ENCODE measurements around the gene NT5C3A.

The NT5C3A gene

DNA sequence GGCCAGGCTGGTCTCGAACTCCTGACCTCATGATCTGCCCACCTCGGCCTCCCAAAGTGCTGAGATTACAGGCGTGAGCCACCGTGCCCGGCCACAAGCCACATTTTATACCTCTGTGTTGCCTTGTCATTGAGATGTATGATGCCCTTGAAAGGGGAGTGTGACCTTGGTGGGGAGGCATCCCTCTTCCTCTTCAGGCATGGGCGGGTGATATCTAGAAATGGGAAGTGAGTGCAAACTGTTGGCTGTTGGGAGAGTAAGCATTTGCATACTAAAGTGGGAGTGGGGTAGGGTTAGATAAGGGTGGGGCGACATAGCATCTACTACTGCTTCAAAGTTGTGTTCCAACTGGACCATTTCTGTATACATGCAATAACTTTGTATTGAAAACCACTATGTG is 26.6 kb upstream of the NT5C3A start:
- DNase-seq (ENCODE audit: extremely low read depth, low read depth): no peak
- TF ChIP-seq, protein P1, sequence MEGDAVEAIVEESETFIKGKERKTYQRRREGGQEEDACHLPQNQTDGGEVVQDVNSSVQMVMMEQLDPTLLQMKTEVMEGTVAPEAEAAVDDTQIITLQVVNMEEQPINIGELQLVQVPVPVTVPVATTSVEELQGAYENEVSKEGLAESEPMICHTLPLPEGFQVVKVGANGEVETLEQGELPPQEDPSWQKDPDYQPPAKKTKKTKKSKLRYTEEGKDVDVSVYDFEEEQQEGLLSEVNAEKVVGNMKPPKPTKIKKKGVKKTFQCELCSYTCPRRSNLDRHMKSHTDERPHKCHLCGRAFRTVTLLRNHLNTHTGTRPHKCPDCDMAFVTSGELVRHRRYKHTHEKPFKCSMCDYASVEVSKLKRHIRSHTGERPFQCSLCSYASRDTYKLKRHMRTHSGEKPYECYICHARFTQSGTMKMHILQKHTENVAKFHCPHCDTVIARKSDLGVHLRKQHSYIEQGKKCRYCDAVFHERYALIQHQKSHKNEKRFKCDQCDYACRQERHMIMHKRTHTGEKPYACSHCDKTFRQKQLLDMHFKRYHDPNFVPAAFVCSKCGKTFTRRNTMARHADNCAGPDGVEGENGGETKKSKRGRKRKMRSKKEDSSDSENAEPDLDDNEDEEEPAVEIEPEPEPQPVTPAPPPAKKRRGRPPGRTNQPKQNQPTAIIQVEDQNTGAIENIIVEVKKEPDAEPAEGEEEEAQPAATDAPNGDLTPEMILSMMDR (IDR thresholded peaks at IDR 0.05; ENCODE audit: low read depth, low read length): no peak

DNA sequence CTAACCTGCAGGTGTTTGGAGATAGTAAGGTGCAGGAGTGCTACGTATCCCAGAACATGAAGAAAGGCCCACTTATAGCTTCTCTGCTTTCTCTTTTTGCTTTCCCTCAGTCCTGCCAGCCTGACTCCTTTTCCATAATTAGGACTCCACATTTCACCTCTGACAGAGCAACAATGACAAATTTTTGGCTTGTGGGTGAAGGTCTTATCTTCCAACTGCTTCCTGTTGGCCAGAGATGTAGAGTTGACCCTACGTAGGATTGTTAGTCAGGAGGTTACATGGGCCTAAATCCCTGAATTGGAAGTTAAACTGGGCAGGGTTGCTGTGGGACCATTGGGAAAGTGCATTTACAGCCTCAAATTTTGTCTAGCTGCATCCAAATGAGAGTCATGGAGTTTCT is 25.3 kb upstream of the NT5C3A start:
- no peak for DNase-seq (ENCODE audit: extremely low read depth, low read depth)
- TF ChIP-seq, protein P1 (IDR thresholded peaks at IDR 0.05; ENCODE audit: low read depth, low read length): no peak

DNA sequence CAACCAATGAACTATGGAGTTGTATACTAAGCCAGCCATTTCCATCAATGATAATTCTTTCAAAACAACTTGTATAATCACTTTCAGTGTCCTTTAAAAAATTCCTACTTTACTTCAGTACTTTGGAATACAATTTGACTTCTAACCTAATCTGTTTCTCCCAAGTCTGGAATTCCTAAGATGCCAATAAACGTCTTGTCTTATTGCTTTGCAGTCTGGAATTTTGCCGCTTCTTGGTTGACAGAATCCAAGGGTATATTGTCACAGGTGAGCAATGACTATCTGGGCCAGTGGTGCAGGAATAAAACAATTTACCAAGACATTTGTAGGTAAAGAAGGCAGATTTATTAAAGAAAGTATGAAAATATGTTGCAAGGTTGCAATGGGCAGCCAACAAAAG is 24.8 kb upstream of the NT5C3A start:
- no peak for DNase-seq (ENCODE audit: extremely low read depth, low read depth)
- TF ChIP-seq, protein P1 (IDR thresholded peaks at IDR 0.05; ENCODE audit: low read depth, low read length): no peak

DNA sequence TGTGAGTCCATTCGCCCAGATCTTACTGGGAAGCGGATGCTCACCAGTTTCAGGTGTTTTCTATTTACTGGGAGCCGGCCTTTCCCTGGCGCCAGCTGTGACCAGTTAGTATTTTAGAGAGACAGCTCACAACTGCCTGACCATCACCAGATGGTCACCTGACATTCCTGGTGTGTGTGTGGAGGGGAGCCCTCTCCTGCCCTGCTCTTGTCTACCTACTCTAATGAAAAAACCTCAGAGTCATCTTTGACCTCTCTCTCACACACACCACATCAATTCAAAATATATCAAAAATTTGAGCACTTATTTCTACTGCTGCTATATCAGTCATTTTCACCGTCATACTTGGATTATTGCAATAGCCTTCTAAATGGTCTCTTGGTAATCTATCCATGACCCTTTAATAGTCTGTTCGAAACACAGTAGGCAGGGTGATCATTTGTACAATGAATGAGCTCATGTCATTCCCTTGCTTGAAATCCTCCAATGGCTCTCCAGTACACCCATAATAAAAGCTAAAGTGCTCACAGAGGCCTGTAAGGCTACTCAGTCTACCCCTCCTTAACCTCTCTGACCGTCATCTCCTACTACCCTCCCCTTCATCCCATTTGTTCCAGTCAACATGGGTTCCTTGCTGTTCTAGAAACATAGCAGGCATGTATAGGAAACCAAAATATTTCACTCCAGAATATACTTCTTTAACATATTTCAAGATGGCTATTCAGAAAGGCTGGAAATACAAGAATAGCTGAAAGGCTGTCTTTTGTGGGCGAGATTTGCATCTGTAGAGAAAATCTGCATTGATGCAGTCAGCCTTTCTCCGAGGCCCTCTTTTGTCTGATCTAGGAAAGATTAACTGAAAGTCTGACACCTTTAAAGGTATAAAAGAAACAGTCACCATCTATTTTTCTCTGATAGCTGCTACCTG is 17.5 kb upstream of the NT5C3A start:
- TF ChIP-seq, protein P1 (IDR thresholded peaks at IDR 0.05; ENCODE audit: low read depth, low read length): no peak
- no peak for DNase-seq (ENCODE audit: extremely low read depth, low read depth)

DNA sequence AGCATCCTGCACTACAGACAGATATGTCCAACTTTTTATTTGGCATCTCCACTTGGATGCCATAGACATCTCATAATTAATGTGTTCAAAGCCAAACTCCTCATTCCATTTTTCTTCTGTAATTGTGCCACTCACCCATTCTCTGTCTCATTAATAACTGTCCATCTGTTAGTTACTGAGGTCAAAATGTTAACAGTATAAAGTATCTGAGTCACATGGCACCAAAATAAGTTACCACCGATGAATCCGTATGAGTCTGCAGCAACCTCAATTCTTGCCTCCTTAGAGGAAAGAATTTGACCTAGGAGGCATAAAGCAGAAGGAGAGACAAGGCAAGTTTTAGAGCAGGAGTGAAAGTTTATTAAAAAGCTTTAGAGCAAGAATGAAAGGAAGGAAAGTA is 16.5 kb upstream of the NT5C3A start:
- no peak for DNase-seq (ENCODE audit: extremely low read depth, low read depth)
- TF ChIP-seq, protein P1 (IDR thresholded peaks at IDR 0.05; ENCODE audit: low read depth, low read length): no peak

DNA sequence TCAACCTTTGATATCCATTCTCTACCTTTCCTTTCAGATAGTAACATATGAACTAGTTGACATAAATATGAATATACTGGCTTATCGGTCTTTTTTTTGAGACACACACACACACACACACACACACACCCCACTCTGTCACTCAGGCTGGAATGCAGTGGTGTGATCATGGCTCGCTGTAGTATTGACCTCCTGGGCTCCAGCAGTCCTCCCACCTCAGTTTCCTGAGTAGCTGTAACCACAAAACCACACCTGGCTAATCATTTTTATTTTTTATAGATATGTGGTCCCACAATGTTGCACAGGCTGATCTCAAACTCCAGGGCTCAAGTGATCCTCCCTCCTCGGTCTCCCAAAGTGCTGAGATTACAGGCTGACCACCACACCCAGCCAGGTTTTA is 14.2 kb upstream of the NT5C3A start:
- TF ChIP-seq, protein P1 (IDR thresholded peaks at IDR 0.05; ENCODE audit: low read depth, low read length): no peak
- no peak for DNase-seq (ENCODE audit: extremely low read depth, low read depth)

DNA sequence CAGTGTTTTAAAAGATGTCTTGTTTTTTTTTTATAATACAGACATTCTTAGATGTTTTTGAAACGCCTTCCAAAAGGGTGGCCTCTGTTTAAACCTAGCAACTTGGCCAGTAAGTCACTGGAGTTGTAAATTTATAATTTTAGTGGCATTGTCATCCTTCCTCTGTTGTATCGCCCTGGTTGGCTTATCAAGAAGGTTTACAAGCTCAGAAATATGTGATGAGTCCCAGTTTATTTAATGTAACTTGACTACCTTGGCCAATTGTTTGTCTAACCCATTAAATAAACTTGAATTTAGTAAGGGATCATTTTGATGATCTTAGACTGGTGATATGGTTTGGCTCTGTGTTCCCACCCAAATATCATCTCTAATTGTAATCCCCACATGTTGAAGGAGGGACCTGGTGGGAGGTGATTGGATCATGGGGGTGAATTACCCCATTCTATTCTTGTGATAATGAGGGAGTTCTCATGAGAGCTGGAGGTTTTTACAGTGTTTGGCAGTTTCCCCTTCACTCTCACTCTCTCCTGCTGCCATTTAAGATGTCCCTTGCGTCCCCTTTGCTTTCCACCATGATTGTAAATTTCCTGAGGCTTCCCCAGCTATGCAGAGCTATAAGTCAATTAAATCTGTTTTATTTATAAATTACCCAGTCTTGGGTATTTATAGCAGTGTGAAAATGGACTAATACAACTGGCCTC is 13.4 kb upstream of the NT5C3A start:
- TF ChIP-seq, protein P1 (IDR thresholded peaks at IDR 0.05; ENCODE audit: low read depth, low read length): no peak
- DNase-seq (ENCODE audit: extremely low read depth, low read depth): no peak

All from AG09319 (cell line).